H1 (cell line): ENCODE results near the gene MPRIP. TPM values are rescaled to one million over a fixed set of nuclear protein-coding genes. Genes with fewer than 3 reads are reported as not detected.

ENCODE experiments used
- CTCF ChIA-PET: fragments of 300-600 bp; sonication (Branson Sonifier 250); formaldehyde crosslinking; loops from one replicate; lab custom pipeline; 2021; ENCODE audit not compliant: partially characterized antibody; lab: Charles Lee
- POLR2A ChIA-PET: fragments of 300-600 bp; sonication (Branson Sonifier 250); formaldehyde crosslinking; loops from one replicate; lab custom pipeline; 2021; ENCODE audit warnings: inconsistent platforms; ENCODE audit not compliant: partially characterized antibody; lab: Charles Lee
- DNase-seq, 2 experiments: peaks; one replicate each; pipeline versions ENCODE4 v3.0.0 to v3.0.0-alpha.2; 2010 to 2022; ENCODE audit warnings: low spot score in 2 of 2, low read depth in 1 of 2, mixed read lengths in 1 of 2
- FAIRE-seq: peaks from 2 replicates; lab custom pipeline; 2011; peaks lifted over from hg19 to GRCh38; lab: Jason Lieb, UNC
- H2AFZ ChIP-seq: 2 replicates; pipeline ENCODE4 v1.8.1; 2012; ENCODE audit warnings: low read length, inconsistent platforms
- H2AK5ac ChIP-seq: 2 replicates; pipeline ENCODE4 v1.6.1; 2013; ENCODE audit warnings: low read depth, low read length
- H2BK120ac ChIP-seq: replicated peaks from 2 replicates; pipeline ENCODE3; 2013; ENCODE audit warnings: low read depth, low read length, inconsistent platforms
- H2BK12ac ChIP-seq: 2 replicates; pipeline ENCODE4 v1.6.1; 2013; ENCODE audit warnings: low read depth, low read length
- H2BK15ac ChIP-seq: 2 replicates; pipeline ENCODE4 v1.6.1; 2013; ENCODE audit warnings: low read length
- H2BK20ac ChIP-seq: 2 replicates; pipeline ENCODE4 v1.6.1; 2013; ENCODE audit warnings: low read length
- H2BK5ac ChIP-seq: 2 replicates; pipeline ENCODE4 v1.6.1; 2013; ENCODE audit warnings: low read depth, low read length
- H3K14ac ChIP-seq: 2 replicates; pipeline ENCODE4 v1.6.1; 2013; ENCODE audit warnings: inconsistent platforms; ENCODE audit not compliant: insufficient read length
- H3K18ac ChIP-seq: 2 replicates; pipeline ENCODE4 v1.6.1; 2013; ENCODE audit warnings: low read length; ENCODE audit errors: extremely low read depth
- H3K23ac ChIP-seq: 2 replicates; pipeline ENCODE4 v1.6.1; 2013; ENCODE audit warnings: inconsistent platforms; ENCODE audit not compliant: insufficient read length
- H3K23me2 ChIP-seq: 2 replicates; pipeline ENCODE4 v1.6.1; 2013; ENCODE audit warnings: low read depth, low read length
- H3K27ac ChIP-seq: 2 replicates; pipeline ENCODE4 v1.6.1; 2011; ENCODE audit warnings: low read depth, low read length, inconsistent platforms
- H3K27me3 ChIP-seq, 4 experiments: replicated peaks in 1 of 4; 1 replicate in 1 of 4; 2 replicates in 3 of 4; pipeline versions ENCODE4 v1.6.1 to v1.8.1; 2011 to 2013; ENCODE audit warnings: low read length in 3 of 4, mild to moderate bottlenecking in 3 of 4, inconsistent platforms in 2 of 4, mixed read lengths in 2 of 4, moderate library complexity in 1 of 4; ENCODE audit not compliant: control insufficient read depth in 3 of 4, insufficient read depth in 3 of 4; ENCODE audit errors: extremely low read depth in 1 of 4
- H3K36me3 ChIP-seq, 4 experiments: 2 replicates each; pipeline versions ENCODE4 v1.6.1 to v1.8.1; 2011 to 2013; ENCODE audit warnings: mild to moderate bottlenecking in 4 of 4, low read length in 3 of 4, moderate library complexity in 2 of 4, control low read depth in 1 of 4, inconsistent platforms in 1 of 4; ENCODE audit not compliant: insufficient read depth in 4 of 4, control insufficient read depth in 2 of 4
- H3K4ac ChIP-seq: replicated peaks from 2 replicates; pipeline ENCODE3; 2013; ENCODE audit warnings: low read length, low read depth, mixed read lengths, inconsistent platforms; ENCODE audit not compliant: insufficient read length
- H3K4me1 ChIP-seq, 4 experiments: replicated peaks in 1 of 4; 1 replicate in 1 of 4; 2 replicates in 3 of 4; pipeline versions ENCODE4 v1.6.1 to v1.8.1; 2011 to 2013; ENCODE audit warnings: low read length in 3 of 4, inconsistent platforms in 2 of 4, mixed read lengths in 1 of 4; ENCODE audit not compliant: insufficient read depth in 4 of 4, control insufficient read depth in 3 of 4
- H3K4me2 ChIP-seq, 2 experiments: 2 replicates each; pipeline versions ENCODE4 v1.6.1 to v1.8.1; 2011 to 2013; ENCODE audit warnings: low read depth in 2 of 2, low read length in 2 of 2, control low read depth in 1 of 2, inconsistent platforms in 1 of 2, mild to moderate bottlenecking in 1 of 2; ENCODE audit not compliant: insufficient read depth in 1 of 2
- H3K4me3 ChIP-seq, 4 experiments: fragments of 200-600, 300-600 bp in 1 of 4; sonication (generic), shearing (Covaris generic), sonication (Bioruptor Twin) in 1 of 4; 2 replicates each; pipeline versions ENCODE4 v1.5.1 to v1.8.1; 2011 to 2016; ENCODE audit warnings: low read length in 4 of 4, low read depth in 3 of 4, control low read depth in 2 of 4, inconsistent platforms in 2 of 4, mild to moderate bottlenecking in 2 of 4, mixed read lengths in 1 of 4, moderate library complexity in 1 of 4; ENCODE audit not compliant: insufficient read depth in 2 of 4; ENCODE audit errors: extremely low read depth in 1 of 4
- H3K56ac ChIP-seq: replicated peaks from 2 replicates; pipeline ENCODE3; 2013; ENCODE audit warnings: low read depth, mild to moderate bottlenecking, mixed read lengths, low read length, inconsistent platforms; ENCODE audit not compliant: insufficient read length
- H3K79me1 ChIP-seq: 2 replicates; pipeline ENCODE4 v1.6.1; 2013; ENCODE audit warnings: low read depth, low read length, control low read depth
- H3K79me2 ChIP-seq, 2 experiments: 2 replicates each; pipeline versions ENCODE4 v1.6.1 to v1.8.1; 2012 to 2013; ENCODE audit warnings: low read length in 2 of 2, mild to moderate bottlenecking in 2 of 2, inconsistent platforms in 1 of 2; ENCODE audit not compliant: insufficient read depth in 2 of 2, control insufficient read depth in 1 of 2
- H3K9ac ChIP-seq, 4 experiments: replicated peaks in 1 of 4; 1 replicate in 1 of 4; 2 replicates in 3 of 4; pipeline versions ENCODE4 v1.6.1 to v1.8.1; 2011 to 2013; ENCODE audit warnings: low read depth in 3 of 4, low read length in 3 of 4, control low read depth in 2 of 4, mild to moderate bottlenecking in 2 of 4, moderate library complexity in 2 of 4, inconsistent platforms in 1 of 4; ENCODE audit errors: extremely low read depth in 1 of 4
- H3K9me3 ChIP-seq, 2 experiments: 2 replicates each; pipeline versions ENCODE4 v1.6.1 to v1.8.1; 2012 to 2013; ENCODE audit warnings: mild to moderate bottlenecking in 2 of 2, moderate library complexity in 2 of 2, control low read depth in 1 of 2, inconsistent platforms in 1 of 2, low read depth in 1 of 2, low read length in 1 of 2, mixed read lengths in 1 of 2; ENCODE audit not compliant: insufficient read depth in 2 of 2
- H4K20me1 ChIP-seq, 2 experiments: replicated peaks in 1 of 2; 2 replicates each; pipeline versions ENCODE3 to v1.8.1; 2011 to 2013; ENCODE audit warnings: inconsistent platforms in 2 of 2, low read length in 2 of 2, mild to moderate bottlenecking in 1 of 2; ENCODE audit not compliant: insufficient read depth in 2 of 2, control insufficient read depth in 1 of 2
- H4K5ac ChIP-seq: 2 replicates; pipeline ENCODE4 v1.6.1; 2013; ENCODE audit warnings: low read length, low read depth, mixed read lengths, inconsistent platforms; ENCODE audit not compliant: insufficient read length
- H4K8ac ChIP-seq: 2 replicates; pipeline ENCODE4 v1.8.0; 2013; ENCODE audit warnings: mild to moderate bottlenecking, moderate library complexity, low read length, inconsistent platforms; ENCODE audit not compliant: insufficient read depth; ENCODE audit errors: extremely low read depth
- H4K91ac ChIP-seq: replicated peaks from 2 replicates; pipeline ENCODE3; 2013; ENCODE audit warnings: low read length, mixed read lengths, inconsistent platforms; ENCODE audit not compliant: insufficient read length
- BRCA1 ChIP-seq: IDR thresholded peaks from 2 replicates; pipeline ENCODE4 v1.6.1; 2012; ENCODE audit warnings: low read depth, low read length, improper control_type of control experiment
- EZH2 ChIP-seq: fragments of 200-600 bp; sonication (generic); IDR thresholded peaks from 2 replicates; pipeline ENCODE4 v1.7.1; 2012; ENCODE audit warnings: low read depth, mild to moderate bottlenecking, moderate library complexity, low read length, inconsistent platforms; ENCODE audit not compliant: severe bottlenecking
- GABPA ChIP-seq: IDR thresholded peaks from 2 replicates; pipeline ENCODE4 v1.6.1; 2011; ENCODE audit warnings: mild to moderate bottlenecking, low read length, moderate library complexity, borderline replicate concordance; ENCODE audit not compliant: insufficient read depth
- SAP30 ChIP-seq: fragments of 300-600 bp; sonication (generic); IDR thresholded peaks from 2 replicates; pipeline ENCODE4 v1.7.1; 2012; ENCODE audit warnings: low read length, moderate library complexity, mild to moderate bottlenecking, inconsistent platforms; ENCODE audit not compliant: insufficient read depth, insufficient replicate concordance
- SIN3A ChIP-seq, 2 experiments: IDR thresholded peaks in 1 of 2; conservative IDR thresholded peaks in 1 of 2; 2 replicates each; pipeline ENCODE4 v1.6.1; 2011 to 2012; ENCODE audit warnings: low read length in 2 of 2, improper control_type of control experiment in 1 of 2, low read depth in 1 of 2, mild to moderate bottlenecking in 1 of 2
- TEAD4 ChIP-seq: IDR thresholded peaks from 2 replicates; pipeline ENCODE4 v1.6.1; 2012; ENCODE audit warnings: low read depth, low read length, inconsistent platforms, mixed read lengths
- WGBS, 2 experiments: shearing (Covaris generic) in 1 of 2; methylation state at CpG; one replicate each; pipeline versions ENCODE4 v1.1.6 to v1.1.7; 2013 to 2015; ENCODE audit warnings: low lambda C conversion rate in 2 of 2, mixed read lengths in 2 of 2, inconsistent platforms in 1 of 2, low coverage in 1 of 2, missing lambda C conversion rate in 1 of 2; ENCODE audit not compliant: insufficient replicate concordance in 2 of 2, insufficient coverage in 1 of 2, insufficient read length in 1 of 2; ENCODE audit errors: extremely low coverage in 1 of 2, missing lambda C conversion rate in 1 of 2; 5-methylcytosine and 5-hydroxymethylcytosine counted together
- polyA plus RNA-seq, 7 experiments: library from polyadenylated mRNA; depleted of rRNA in 3 of 7; stranded (reverse) in 5 of 7; unstranded in 2 of 7; fragments of >200 nt in 5 of 7; fragments of 200-250 nt in 2 of 7; gene quantifications; 1 replicate in 5 of 7; 2 replicates in 1 of 7; 4 replicates in 1 of 7; pipeline versions ENCODE4 v1.2.1 to v1.2.3, GENCODE V29; 2011 to 2013; ENCODE audit warnings: missing spikeins in 2 of 7, mixed read lengths in 2 of 7
- total RNA-seq: library from RNA; stranded (reverse); fragmentation: NEBNext Ultra II Directional; extraction: Animal tissue kit (Norgen Biotek cat#: 25700); gene quantifications from 2 replicates; pipeline ENCODE4 v1.2.1, GENCODE V29; 2021
- TF ChIP-seq, protein P1 (sequence below): IDR thresholded peaks from 2 replicates; pipeline ENCODE4 v1.6.1; 2011; ENCODE audit warnings: low read length, improper control_type of control experiment
- TF ChIP-seq, protein P2 (sequence below), 3 experiments: IDR thresholded peaks; 1 replicate in 2 of 3; 2 replicates in 1 of 3; pipeline versions ENCODE4 v1.5.1 to v1.6.1; 2011; ENCODE audit warnings: low read length in 3 of 3, mild to moderate bottlenecking in 3 of 3, inconsistent platforms in 2 of 3, low read depth in 1 of 3, moderate library complexity in 1 of 3; ENCODE audit not compliant: insufficient read depth in 1 of 3; ENCODE audit errors: control extremely low read depth in 1 of 3
- TF ChIP-seq, protein P3 (sequence below): IDR thresholded peaks from 2 replicates; pipeline ENCODE4 v1.6.1; 2012; ENCODE audit warnings: inconsistent platforms

Gene MPRIP
- total and polyA plus RNA-seq, 2 of the 8 experiments (the other 6 are each of a cell fraction or from before 2014, with no cell fraction given): 48.6 to 146 TPM

DNA sequence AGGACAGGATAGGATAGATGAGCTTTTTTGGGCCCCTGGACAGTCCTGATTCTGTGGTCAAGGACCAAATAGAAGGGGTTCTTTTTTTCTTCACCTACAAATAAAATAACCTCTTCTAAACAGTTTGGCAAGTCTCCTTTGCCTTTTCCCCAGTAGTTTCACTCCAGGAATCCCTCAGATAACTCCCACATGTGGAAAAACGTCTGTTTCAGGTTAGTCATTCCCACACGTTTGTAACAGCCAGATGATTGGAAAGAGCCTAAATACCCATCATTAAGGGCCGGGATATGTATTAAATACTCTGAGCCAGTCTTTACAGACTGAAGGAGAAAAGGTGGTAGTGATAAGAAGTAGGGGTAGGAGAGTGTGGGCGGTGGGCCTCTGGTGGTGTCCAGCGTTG is 105.6 kb downstream of the MPRIP start:
- FAIRE-seq (no peak), DNase-seq (no peak)
- Histone ChIP-seq H3K27ac (no peak overlapping the region), H2BK5ac (no peak overlapping the region), H2BK15ac (no peak overlapping the region), H4K8ac (no peak overlapping the region), H3K9ac (no peak overlapping the region), H3K9me3 (no peaks in the 10 kb centered on the region), H4K20me1 (peaks cover 2 to 3% of the 10 kb centered on the region in 2 experiments), H3K4me2 (no peak overlapping the region), H3K4me3 (no peak overlapping the region), H3K79me2 (no peaks in the 10 kb centered on the region), H2BK12ac (no peak overlapping the region), H3K79me1 (no peaks in the 10 kb centered on the region), H3K4me1 (no peaks in the 10 kb centered on the region), H3K27me3 (no peaks in the 10 kb centered on the region), H3K36me3 (peaks cover 4 to 21% (median 12%) of the 10 kb centered on the region in 4 experiments; a peak in 6 of 8 replicates), H2AK5ac (no peak overlapping the region), H2BK20ac (no peak overlapping the region), H3K18ac (no peak overlapping the region), H3K23me2 (no peaks in the 10 kb centered on the region), H3K14ac (no peak overlapping the region), H3K4ac (no peak overlapping the region), H2AFZ (no peak overlapping the region), H4K5ac (no peak overlapping the region), H3K23ac (no peak overlapping the region), H4K91ac (no peak overlapping the region), H2BK120ac (no peak overlapping the region), H3K56ac (no peak overlapping the region)
- CTCF ChIA-PET: interaction anchor here (0.6 to 8.2 kb wide), 6 partner anchors 12 to 159 kb away, joined by 3 to 117 read pairs (median 4); no protein-coding TSS in a partner anchor
- WGBS, 2 experiments: 92% methylated on average over 5 of the region's 5 CpGs; no CpG with 5 or more reads in 1 of the 2 experiments
- POLR2A ChIA-PET: no interaction called here
- TF ChIP-seq BRCA1 (no peak), TEAD4 (no peak), SIN3A (conservative IDR thresholded peaks at IDR 0.05 in 1 of 2, IDR thresholded peaks at IDR 0.05 in 1 of 2; ENCODE audit: low read depth in 1 of 2, low read length in 2 of 2) (no peak), GABPA (no peak), EZH2 (no peak), SAP30 (no peak)
- TF ChIP-seq, protein P1, sequence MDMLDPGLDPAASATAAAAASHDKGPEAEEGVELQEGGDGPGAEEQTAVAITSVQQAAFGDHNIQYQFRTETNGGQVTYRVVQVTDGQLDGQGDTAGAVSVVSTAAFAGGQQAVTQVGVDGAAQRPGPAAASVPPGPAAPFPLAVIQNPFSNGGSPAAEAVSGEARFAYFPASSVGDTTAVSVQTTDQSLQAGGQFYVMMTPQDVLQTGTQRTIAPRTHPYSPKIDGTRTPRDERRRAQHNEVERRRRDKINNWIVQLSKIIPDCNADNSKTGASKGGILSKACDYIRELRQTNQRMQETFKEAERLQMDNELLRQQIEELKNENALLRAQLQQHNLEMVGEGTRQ: no peak
- TF ChIP-seq, protein P2, sequence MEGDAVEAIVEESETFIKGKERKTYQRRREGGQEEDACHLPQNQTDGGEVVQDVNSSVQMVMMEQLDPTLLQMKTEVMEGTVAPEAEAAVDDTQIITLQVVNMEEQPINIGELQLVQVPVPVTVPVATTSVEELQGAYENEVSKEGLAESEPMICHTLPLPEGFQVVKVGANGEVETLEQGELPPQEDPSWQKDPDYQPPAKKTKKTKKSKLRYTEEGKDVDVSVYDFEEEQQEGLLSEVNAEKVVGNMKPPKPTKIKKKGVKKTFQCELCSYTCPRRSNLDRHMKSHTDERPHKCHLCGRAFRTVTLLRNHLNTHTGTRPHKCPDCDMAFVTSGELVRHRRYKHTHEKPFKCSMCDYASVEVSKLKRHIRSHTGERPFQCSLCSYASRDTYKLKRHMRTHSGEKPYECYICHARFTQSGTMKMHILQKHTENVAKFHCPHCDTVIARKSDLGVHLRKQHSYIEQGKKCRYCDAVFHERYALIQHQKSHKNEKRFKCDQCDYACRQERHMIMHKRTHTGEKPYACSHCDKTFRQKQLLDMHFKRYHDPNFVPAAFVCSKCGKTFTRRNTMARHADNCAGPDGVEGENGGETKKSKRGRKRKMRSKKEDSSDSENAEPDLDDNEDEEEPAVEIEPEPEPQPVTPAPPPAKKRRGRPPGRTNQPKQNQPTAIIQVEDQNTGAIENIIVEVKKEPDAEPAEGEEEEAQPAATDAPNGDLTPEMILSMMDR (IDR thresholded peaks at IDR 0.05; ENCODE audit: control extremely low read depth in 1 of 3, insufficient read depth in 1 of 3, low read depth in 1 of 3, low read length in 3 of 3): no peak
- TF ChIP-seq, protein P3, sequence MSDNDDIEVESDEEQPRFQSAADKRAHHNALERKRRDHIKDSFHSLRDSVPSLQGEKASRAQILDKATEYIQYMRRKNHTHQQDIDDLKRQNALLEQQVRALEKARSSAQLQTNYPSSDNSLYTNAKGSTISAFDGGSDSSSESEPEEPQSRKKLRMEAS: no peak
